GM12878 (cell line): ENCODE data around the gene LIN54. TPM values are rescaled to one million over a fixed set of nuclear protein-coding genes. Genes with fewer than 3 reads are reported as not detected.

ENCODE experiments used
- ATF7 ChIP-seq: fragments of 450-650 bp; IDR thresholded peaks from 2 replicates; pipeline ENCODE4 v1.6.1; 2016; ENCODE audit warnings: low read depth, mild to moderate bottlenecking
- BRCA1 ChIP-seq: IDR thresholded peaks from 2 replicates; pipeline ENCODE4 v1.6.1; 2011; ENCODE audit warnings: low read depth, low read length, improper control_type of control experiment
- DPF2 ChIP-seq: fragments of 450-650 bp; IDR thresholded peaks from 2 replicates; pipeline ENCODE4 v1.6.1; 2017; ENCODE audit warnings: mild to moderate bottlenecking
- FOXM1 ChIP-seq: IDR thresholded peaks from 2 replicates; pipeline ENCODE4 v1.6.1; 2012; ENCODE audit warnings: low read depth, mild to moderate bottlenecking, inconsistent platforms, low read length, moderate library complexity
- GATAD2B ChIP-seq: fragments of 450-650 bp; conservative IDR thresholded peaks from 2 replicates; pipeline ENCODE4 v1.6.1; 2017; ENCODE audit warnings: low read depth, mild to moderate bottlenecking, moderate library complexity
- HDGF ChIP-seq: fragments of 450-650 bp; IDR thresholded peaks from 2 replicates; pipeline ENCODE4 v1.6.1; 2016; ENCODE audit warnings: antibody characterized with exemption
- IRF3 ChIP-seq: fragments of 450-650 bp; IDR thresholded peaks from 2 replicates; pipeline ENCODE4 v1.6.1; 2014; ENCODE audit warnings: mild to moderate bottlenecking
- MTA3 ChIP-seq: IDR thresholded peaks from 2 replicates; pipeline ENCODE4 v1.6.1; 2012; ENCODE audit warnings: low read length, inconsistent platforms, borderline replicate concordance
- NBN ChIP-seq: fragments of 450-650 bp; IDR thresholded peaks from 2 replicates; pipeline ENCODE4 v1.6.1; 2016
- NFIC ChIP-seq: IDR thresholded peaks from 2 replicates; pipeline ENCODE4 v1.6.1; 2012; ENCODE audit warnings: low read depth, mild to moderate bottlenecking, inconsistent platforms, low read length, moderate library complexity
- NFYA ChIP-seq: IDR thresholded peaks from 2 replicates; pipeline ENCODE4 v1.6.1; 2011; ENCODE audit warnings: low read depth, mild to moderate bottlenecking, low read length, improper control_type of control experiment, borderline replicate concordance
- NR2C1 ChIP-seq: fragments of 450-650 bp; IDR thresholded peaks from 2 replicates; pipeline ENCODE4 v1.6.1; 2017; ENCODE audit warnings: antibody characterized with exemption, mild to moderate bottlenecking, moderate library complexity
- RAD51 ChIP-seq: fragments of 450-650 bp; IDR thresholded peaks from 2 replicates; pipeline ENCODE4 v1.6.1; 2016; ENCODE audit warnings: moderate library complexity, mild to moderate bottlenecking, inconsistent platforms
- SMARCA5 ChIP-seq: fragments of 450-650 bp; IDR thresholded peaks from 2 replicates; pipeline ENCODE4 v1.6.1; 2017; ENCODE audit warnings: mild to moderate bottlenecking
- STAT1 ChIP-seq: fragments of 450-650 bp; conservative IDR thresholded peaks from 2 replicates; pipeline ENCODE4 v1.6.1; 2014; ENCODE audit warnings: antibody characterized with exemption, mild to moderate bottlenecking
- SUPT20H ChIP-seq: IDR thresholded peaks from 2 replicates; pipeline ENCODE4 v1.6.1; 2011; ENCODE audit warnings: low read depth, mild to moderate bottlenecking, low read length, moderate library complexity, borderline replicate concordance; ENCODE audit not compliant: control insufficient read depth
- USF2 ChIP-seq: IDR thresholded peaks from 2 replicates; pipeline ENCODE4 v1.6.1; 2011; ENCODE audit warnings: low read depth, low read length, improper control_type of control experiment, borderline replicate concordance
- YBX1 ChIP-seq: fragments of 450-650 bp; IDR thresholded peaks from 2 replicates; pipeline ENCODE4 v1.6.1; 2016; ENCODE audit warnings: antibody characterized with exemption
- ZNF217 ChIP-seq: fragments of 450-650 bp; IDR thresholded peaks from 2 replicates; pipeline ENCODE4 v1.6.1; 2017; ENCODE audit warnings: antibody characterized with exemption, mild to moderate bottlenecking
- ZNF592 ChIP-seq: fragments of 450-650 bp; IDR thresholded peaks from 2 replicates; pipeline ENCODE4 v1.6.1; 2017; ENCODE audit warnings: mild to moderate bottlenecking, moderate library complexity
- ZZZ3 ChIP-seq: IDR thresholded peaks from 2 replicates; pipeline ENCODE4 v1.6.1; 2011; ENCODE audit warnings: low read depth; ENCODE audit not compliant: control insufficient read depth, insufficient read length
- polyA plus RNA-seq, 11 experiments: library from polyadenylated mRNA; depleted of rRNA in 4 of 11; unstranded in 6 of 11; stranded (reverse) in 5 of 11; fragments of >200 nt; fragmentation: Nextera tagmentation in 4 of 11; fragmentation: Illumina TruSeq in 1 of 11; extraction: Ambion mirVana in 4 of 11; extraction: Trizol in 1 of 11; gene quantifications; 1 replicate in 1 of 11; 2 replicates in 10 of 11; pipeline versions ENCODE4 v1.2.1 to v1.2.3, GENCODE V29; 2011 to 2016; ENCODE audit warnings: inconsistent platforms in 2 of 11, missing spikeins in 2 of 11, low read depth in 1 of 11
- total RNA-seq, 4 experiments: library from RNA; depleted of rRNA in 3 of 4; stranded (reverse); fragments of >200 nt in 3 of 4; fragmentation: Illumina TruSeq in 1 of 4; extraction: Trizol in 1 of 4; gene quantifications; 2 replicates each; pipeline versions ENCODE4 v1.2.1 to v1.2.3, GENCODE V29; 2013 to 2021
- TF ChIP-seq, protein P1 (sequence below): fragments of 450-650 bp; IDR thresholded peaks from 2 replicates; pipeline ENCODE4 v1.6.1; 2018; ENCODE audit warnings: mild to moderate bottlenecking, low read depth, moderate library complexity; ENCODE audit not compliant: partially characterized antibody

LIN54 gene
- total and polyA plus RNA-seq, 10 of the 15 experiments (the other 5 are each of a cell fraction or from before 2014, with no cell fraction given), result 1.5 to 20.4 (median 12.2) TPM

- TF ChIP-seq ZZZ3 (no peak), SMARCA5 (peak; percentile 49; the same call in 1 of the 2 replicates), RAD51 (no peak), MTA3 (no peak), ZNF217 (no peak), ZNF592 (no peak), BRCA1 (no peak), GATAD2B (peak; percentile 95), IRF3 (no peak), STAT1 (peak; percentile 76; the same call in 1 of the 2 replicates), HDGF (peak; percentile 95), NBN (peak; percentile 96), USF2 (no peak), ATF7 (no peak; the same call in 1 of the 2 replicates), YBX1 (no peak), NFIC (no peak), NR2C1 (peak; percentile 31; the same call in 1 of the 2 replicates), DPF2 (peak; percentile 74), NFYA (no peak), SUPT20H (no peak), FOXM1 (0 out of 2 replicates have a peak, but pooled peaks have one; percentile 39)
- TF ChIP-seq, protein P1, sequence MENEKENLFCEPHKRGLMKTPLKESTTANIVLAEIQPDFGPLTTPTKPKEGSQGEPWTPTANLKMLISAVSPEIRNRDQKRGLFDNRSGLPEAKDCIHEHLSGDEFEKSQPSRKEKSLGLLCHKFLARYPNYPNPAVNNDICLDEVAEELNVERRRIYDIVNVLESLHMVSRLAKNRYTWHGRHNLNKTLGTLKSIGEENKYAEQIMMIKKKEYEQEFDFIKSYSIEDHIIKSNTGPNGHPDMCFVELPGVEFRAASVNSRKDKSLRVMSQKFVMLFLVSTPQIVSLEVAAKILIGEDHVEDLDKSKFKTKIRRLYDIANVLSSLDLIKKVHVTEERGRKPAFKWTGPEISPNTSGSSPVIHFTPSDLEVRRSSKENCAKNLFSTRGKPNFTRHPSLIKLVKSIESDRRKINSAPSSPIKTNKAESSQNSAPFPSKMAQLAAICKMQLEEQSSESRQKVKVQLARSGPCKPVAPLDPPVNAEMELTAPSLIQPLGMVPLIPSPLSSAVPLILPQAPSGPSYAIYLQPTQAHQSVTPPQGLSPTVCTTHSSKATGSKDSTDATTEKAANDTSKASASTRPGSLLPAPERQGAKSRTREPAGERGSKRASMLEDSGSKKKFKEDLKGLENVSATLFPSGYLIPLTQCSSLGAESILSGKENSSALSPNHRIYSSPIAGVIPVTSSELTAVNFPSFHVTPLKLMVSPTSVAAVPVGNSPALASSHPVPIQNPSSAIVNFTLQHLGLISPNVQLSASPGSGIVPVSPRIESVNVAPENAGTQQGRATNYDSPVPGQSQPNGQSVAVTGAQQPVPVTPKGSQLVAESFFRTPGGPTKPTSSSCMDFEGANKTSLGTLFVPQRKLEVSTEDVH, result peak; percentile 51
Observed at GRCh38 chr4:82890901-82891706, 119.5 kb downstream of the LIN54 start, which contains the start of gene SEC31A (continued).
